ENCODE results near the gene WDR11.

- TF ChIP-seq CTCF (IDR thresholded peaks at IDR 0.05; ENCODE audit: low read length) = no peak
- TF ChIP-seq EZH2 (optimal IDR thresholded peaks at IDR 0.05; ENCODE audit: low read depth, low read length) = no peak
- TF ChIP-seq EZH2phosphoT487 (IDR thresholded peaks at IDR 0.05; ENCODE audit: low read length) = no peak
Observed at GRCh38 chr10:120887482-120887881, 36.3 kb downstream of the WDR11 start.

All from MM.1S (cell line).